Lung (tissue), 12 donors: ENCODE data around the gene B3GNT3. TPM values are rescaled to one million over a fixed set of nuclear protein-coding genes. Genes with fewer than 3 reads are reported as not detected.

Experiments
- ATAC-seq: fragments of 200-7000 bp; cut with Tn5 transposase; one replicate; pipeline ENCODE4 v1.9.1; 2020; ENCODE audit warnings: moderate number of reproducible peaks; ENCODE audit not compliant: insufficient read depth, low FRiP score
- DNase-seq, 3 donors: peaks; one replicate each; pipeline ENCODE4 v3.0.0-alpha.2; 2013 to 2017
- H3K27ac ChIP-seq, 2 donors: one replicate each; pipeline ENCODE4 v1.5.1; 2013; ENCODE audit warnings: mild to moderate bottlenecking in 2 of 2, moderate library complexity in 2 of 2, control low read depth in 1 of 2, inconsistent platforms in 1 of 2, low read depth in 1 of 2, low read length in 1 of 2
- H3K27me3 ChIP-seq, 3 donors: one replicate each; pipeline ENCODE4 v1.5.1; 2013; ENCODE audit warnings: low read length in 2 of 3; ENCODE audit not compliant: control insufficient read depth in 3 of 3, insufficient read depth in 3 of 3
- H3K36me3 ChIP-seq, 4 donors: one replicate each; pipeline ENCODE4 v1.5.1; 2013; ENCODE audit warnings: low read length in 4 of 4, mild to moderate bottlenecking in 1 of 4, moderate library complexity in 1 of 4; ENCODE audit not compliant: control insufficient read depth in 4 of 4, insufficient read depth in 4 of 4
- H3K4me1 ChIP-seq, 5 donors: one replicate each; pipeline ENCODE4 v1.5.1; 2013; ENCODE audit warnings: low read length in 5 of 5, mild to moderate bottlenecking in 2 of 5, moderate library complexity in 1 of 5; ENCODE audit not compliant: control insufficient read depth in 5 of 5, insufficient read depth in 5 of 5
- H3K4me3 ChIP-seq: one replicate; pipeline ENCODE4 v1.5.1; 2013; ENCODE audit warnings: mild to moderate bottlenecking, control low read depth, moderate library complexity
- H3K9ac ChIP-seq, 2 donors: one replicate each; pipeline ENCODE4 v1.5.1; 2013; ENCODE audit warnings: low read length in 2 of 2, control low read depth in 1 of 2; ENCODE audit not compliant: insufficient read depth in 1 of 2
- H3K9me3 ChIP-seq, 4 donors: one replicate each; pipeline ENCODE4 v1.5.1; 2013; ENCODE audit warnings: low read length in 3 of 4, mild to moderate bottlenecking in 1 of 4, moderate library complexity in 1 of 4; ENCODE audit not compliant: control insufficient read depth in 4 of 4, insufficient read depth in 3 of 4
- WGBS, 2 donors: extraction: QIAGEN DNeasy Blood & Tissue Kit; methylation state at CpG; one replicate each; pipeline ENCODE4 v1.1.7; 2013; 5-methylcytosine and 5-hydroxymethylcytosine counted together
- polyA plus RNA-seq, 2 donors: library from polyadenylated mRNA; stranded (reverse); fragments of 200-250 nt; gene quantifications; one replicate each; pipeline ENCODE4 v1.2.1, GENCODE V29; 2013
- total RNA-seq, 2 donors: library from RNA; depleted of rRNA in 1 of 2; stranded (reverse); fragments of >200 nt in 1 of 2; gene quantifications; one replicate each; pipeline ENCODE4 v1.2.1, GENCODE V29; 2014 to 2021
- TF ChIP-seq, protein P1 (sequence below): IDR thresholded peaks from 2 replicates; pipeline ENCODE4 v1.5.1; 2012; ENCODE audit warnings: mild to moderate bottlenecking; ENCODE audit errors: control extremely low read depth, extremely low read depth
- donor health status: control.
- donor health status: control.
- donor health status: Bipolar disorder and iron deficiency.
- donor health status: healthy.
- donor health status: DM: yes; HTN: yes; CAD: no.

B3GNT3 gene
- total and polyA plus RNA-seq, 4 donors = 1.00 to 3.0 (median 2.0) TPM

DNA sequence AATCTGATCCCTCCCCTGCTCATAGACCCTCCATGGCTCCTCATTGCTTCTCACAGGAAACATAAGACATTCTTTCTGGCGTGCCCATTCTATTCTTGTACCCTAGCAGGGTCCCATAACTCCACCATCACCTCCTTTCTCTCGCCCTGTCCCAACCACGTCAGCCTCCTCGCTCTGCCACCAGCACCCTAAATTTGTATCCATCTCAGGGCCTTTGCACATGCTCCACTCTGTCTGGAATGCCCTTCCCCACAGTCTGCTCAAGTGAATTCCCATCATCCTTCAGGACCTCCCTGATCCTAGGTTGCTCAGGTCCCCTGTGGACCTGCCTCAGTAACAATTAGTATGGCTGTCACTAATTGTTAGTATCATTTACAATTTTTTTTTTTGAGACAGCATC, 10.5 kb downstream of the B3GNT3 start:
- 85 to 94% methylated on average over 4 of the region's 4 CpGs for WGBS, 2 donors
- Histone ChIP-seq H3K27ac (no peak overlapping the region), H3K9me3 (no peaks in the 10 kb centered on the region), H3K9ac (no peak overlapping the region), H3K4me1 (no peaks in the 10 kb centered on the region), H3K4me3 (no peak overlapping the region), H3K27me3 (peaks cover 0 to 5% (median 0%) of the 10 kb centered on the region in 3 donors), H3K36me3 (no peaks in the 10 kb centered on the region)
- DNase-seq = no peak
- no peak for ATAC-seq
- TF ChIP-seq, protein P1, sequence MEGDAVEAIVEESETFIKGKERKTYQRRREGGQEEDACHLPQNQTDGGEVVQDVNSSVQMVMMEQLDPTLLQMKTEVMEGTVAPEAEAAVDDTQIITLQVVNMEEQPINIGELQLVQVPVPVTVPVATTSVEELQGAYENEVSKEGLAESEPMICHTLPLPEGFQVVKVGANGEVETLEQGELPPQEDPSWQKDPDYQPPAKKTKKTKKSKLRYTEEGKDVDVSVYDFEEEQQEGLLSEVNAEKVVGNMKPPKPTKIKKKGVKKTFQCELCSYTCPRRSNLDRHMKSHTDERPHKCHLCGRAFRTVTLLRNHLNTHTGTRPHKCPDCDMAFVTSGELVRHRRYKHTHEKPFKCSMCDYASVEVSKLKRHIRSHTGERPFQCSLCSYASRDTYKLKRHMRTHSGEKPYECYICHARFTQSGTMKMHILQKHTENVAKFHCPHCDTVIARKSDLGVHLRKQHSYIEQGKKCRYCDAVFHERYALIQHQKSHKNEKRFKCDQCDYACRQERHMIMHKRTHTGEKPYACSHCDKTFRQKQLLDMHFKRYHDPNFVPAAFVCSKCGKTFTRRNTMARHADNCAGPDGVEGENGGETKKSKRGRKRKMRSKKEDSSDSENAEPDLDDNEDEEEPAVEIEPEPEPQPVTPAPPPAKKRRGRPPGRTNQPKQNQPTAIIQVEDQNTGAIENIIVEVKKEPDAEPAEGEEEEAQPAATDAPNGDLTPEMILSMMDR = no peak

DNA sequence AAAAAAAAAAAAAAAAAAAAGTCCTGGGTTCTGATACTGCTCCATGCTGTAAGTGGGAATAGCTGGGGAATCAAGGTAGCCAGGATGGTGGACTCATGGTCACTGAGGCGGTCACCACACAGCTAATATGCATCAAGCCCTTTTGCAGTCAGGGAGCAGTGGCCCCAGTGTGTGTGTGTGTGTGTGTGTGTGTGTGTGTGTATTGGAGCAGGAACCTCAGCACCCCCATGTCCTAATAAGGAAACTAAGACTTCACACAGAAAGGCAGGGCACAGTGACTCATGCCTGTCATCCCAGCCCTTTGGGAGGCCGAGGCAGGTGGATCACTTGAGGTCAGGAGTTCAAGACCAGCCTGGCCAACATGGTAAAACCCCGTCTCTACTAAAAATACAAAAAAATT, 12.0 kb downstream of the B3GNT3 start:
- TF ChIP-seq, protein P1 = no peak
- Histone ChIP-seq H3K9ac (no peak overlapping the region), H3K4me3 (no peak overlapping the region), H3K9me3 (peaks cover 0 to 8% (median 0%) of the 10 kb centered on the region in 4 donors), H3K4me1 (no peaks in the 10 kb centered on the region), H3K27ac (no peak overlapping the region), H3K27me3 (peaks cover 0 to 5% (median 0%) of the 10 kb centered on the region in 3 donors), H3K36me3 (no peaks in the 10 kb centered on the region)
- ATAC-seq (no peak), DNase-seq (no peak)
- WGBS, 2 donors = 59 to 82% methylated on average over 3 of the region's 3 CpGs

DNA sequence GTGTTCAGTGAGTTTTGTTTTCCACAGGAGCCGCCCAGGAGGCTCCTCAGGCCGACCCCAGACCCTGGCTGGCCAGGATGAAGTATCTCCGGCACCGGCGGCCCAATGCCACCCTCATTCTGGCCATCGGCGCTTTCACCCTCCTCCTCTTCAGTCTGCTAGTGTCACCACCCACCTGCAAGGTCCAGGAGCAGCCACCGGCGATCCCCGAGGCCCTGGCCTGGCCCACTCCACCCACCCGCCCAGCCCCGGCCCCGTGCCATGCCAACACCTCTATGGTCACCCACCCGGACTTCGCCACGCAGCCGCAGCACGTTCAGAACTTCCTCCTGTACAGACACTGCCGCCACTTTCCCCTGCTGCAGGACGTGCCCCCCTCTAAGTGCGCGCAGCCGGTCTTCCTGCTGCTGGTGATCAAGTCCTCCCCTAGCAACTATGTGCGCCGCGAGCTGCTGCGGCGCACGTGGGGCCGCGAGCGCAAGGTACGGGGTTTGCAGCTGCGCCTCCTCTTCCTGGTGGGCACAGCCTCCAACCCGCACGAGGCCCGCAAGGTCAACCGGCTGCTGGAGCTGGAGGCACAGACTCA, 12.9 kb downstream of the B3GNT3 start:
- Histone ChIP-seq H3K36me3 (no peaks in the 10 kb centered on the region), H3K4me3 (no peak overlapping the region), H3K27ac (no peak overlapping the region), H3K9ac (no peak overlapping the region), H3K27me3 (peaks cover 0 to 5% (median 0%) of the 10 kb centered on the region in 3 donors), H3K9me3 (peaks cover 0 to 8% (median 0%) of the 10 kb centered on the region in 4 donors), H3K4me1 (no peaks in the 10 kb centered on the region)
- no peak for ATAC-seq
- DNase-seq = no peak
- TF ChIP-seq, protein P1 = no peak
- WGBS, 2 donors = 49 to 51% methylated on average over 35 to 38 of the region's 38 CpGs

DNA sequence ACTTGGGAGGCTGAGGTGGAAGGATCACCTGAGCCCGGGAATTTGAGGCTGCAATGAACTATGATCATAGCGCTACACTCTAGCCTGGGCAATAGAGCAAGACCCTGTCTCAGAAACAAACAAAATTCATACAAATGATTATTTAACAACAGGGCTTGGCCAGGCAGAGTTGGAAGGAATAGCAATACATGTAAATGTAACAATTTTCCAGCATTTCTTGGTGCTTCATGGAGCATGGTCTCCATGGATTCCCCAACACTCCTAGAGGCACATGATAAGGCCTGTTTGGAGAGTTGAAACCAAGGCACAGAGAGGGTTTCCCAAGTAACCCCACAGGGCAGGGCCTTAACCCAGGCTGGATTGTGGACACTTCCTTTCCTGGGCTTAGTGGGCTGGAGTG, 16.2 kb downstream of the B3GNT3 start:
- Histone ChIP-seq H3K4me1 (no peaks in the 10 kb centered on the region), H3K4me3 (no peak overlapping the region), H3K9ac (no peak overlapping the region), H3K36me3 (no peaks in the 10 kb centered on the region), H3K27me3 (peaks cover 0 to 5% (median 0%) of the 10 kb centered on the region in 3 donors), H3K27ac (no peak overlapping the region), H3K9me3 (peaks cover 0 to 11% (median 0%) of the 10 kb centered on the region in 4 donors)
- WGBS, 2 donors = 96 to 99% methylated on average over 2 of the region's 2 CpGs
- TF ChIP-seq, protein P1 = no peak
- DNase-seq (no peak), ATAC-seq (no peak)
